SIG-M5 treated with dmso at 0.1 percent for 504 hours (cell line): ENCODE results near the gene FUT6.
A peak's percentile ranks its signal among the peaks of the same experiment; 100 is the strongest.
"Not testable (repeated sequence)": the region's sequence is repeated elsewhere in the genome, so short reads cannot be mapped to it uniquely, and the experiment has no call there.

Experiments used
- DNase-seq: peaks from one replicate; lab custom pipeline; 2025; ENCODE audit not compliant: unreplicated experiment; lab: John Stamatoyannopoulos, UW

The FUT6 gene

GRCh38 chr19:5839065-5840017 lies at the start of gene FUT6:
Gene FUT6, minus strand, starts transcription at chr19:5839702. Its CDS starts 7,135 bp downstream, at chr19:5832567.
- no peak for DNase-seq

- peak; percentile 53 for DNase-seq
Observed at GRCh38 chr19:5884065-5884811, 44.7 kb upstream of the FUT6 start.

DNA sequence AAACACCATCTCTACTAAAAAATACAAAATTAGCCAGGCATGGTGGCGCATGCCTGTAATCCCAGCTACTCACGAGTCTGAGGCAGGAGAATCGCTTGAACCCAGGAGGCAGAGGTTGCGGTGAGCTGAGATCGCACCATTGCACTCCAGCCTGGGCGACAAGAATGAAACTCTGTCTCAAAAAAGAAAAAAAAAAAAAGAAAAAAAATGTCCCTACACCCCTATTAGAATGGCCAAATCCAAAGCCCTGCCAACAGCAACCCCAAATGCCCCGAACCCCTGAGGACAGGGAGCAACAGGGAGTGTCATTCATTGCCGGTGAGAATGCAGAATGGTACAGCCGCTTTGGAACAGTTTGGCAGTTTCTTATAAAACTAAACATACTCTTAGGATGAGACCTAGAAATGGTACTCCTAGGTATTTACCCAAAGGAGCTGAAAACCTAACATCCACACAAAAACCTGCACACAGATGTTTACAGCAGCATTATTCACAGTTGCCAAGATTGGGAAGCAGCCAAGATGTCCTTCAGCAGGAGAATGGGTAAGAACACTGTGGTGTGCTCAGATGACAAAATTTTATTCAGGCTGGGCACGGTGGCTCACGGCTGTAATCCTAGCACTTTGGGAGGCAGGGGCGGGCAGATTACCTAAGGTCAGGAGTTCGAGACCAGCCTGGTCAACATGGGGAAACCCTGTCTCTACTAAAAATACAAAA lies 43.8 kb upstream of the FUT6 start:
- DNase-seq: not testable (repeated sequence)

- DNase-seq: no peak
Observed at GRCh38 chr19:5882421-5882968, 43.0 kb upstream of the FUT6 start.

DNA sequence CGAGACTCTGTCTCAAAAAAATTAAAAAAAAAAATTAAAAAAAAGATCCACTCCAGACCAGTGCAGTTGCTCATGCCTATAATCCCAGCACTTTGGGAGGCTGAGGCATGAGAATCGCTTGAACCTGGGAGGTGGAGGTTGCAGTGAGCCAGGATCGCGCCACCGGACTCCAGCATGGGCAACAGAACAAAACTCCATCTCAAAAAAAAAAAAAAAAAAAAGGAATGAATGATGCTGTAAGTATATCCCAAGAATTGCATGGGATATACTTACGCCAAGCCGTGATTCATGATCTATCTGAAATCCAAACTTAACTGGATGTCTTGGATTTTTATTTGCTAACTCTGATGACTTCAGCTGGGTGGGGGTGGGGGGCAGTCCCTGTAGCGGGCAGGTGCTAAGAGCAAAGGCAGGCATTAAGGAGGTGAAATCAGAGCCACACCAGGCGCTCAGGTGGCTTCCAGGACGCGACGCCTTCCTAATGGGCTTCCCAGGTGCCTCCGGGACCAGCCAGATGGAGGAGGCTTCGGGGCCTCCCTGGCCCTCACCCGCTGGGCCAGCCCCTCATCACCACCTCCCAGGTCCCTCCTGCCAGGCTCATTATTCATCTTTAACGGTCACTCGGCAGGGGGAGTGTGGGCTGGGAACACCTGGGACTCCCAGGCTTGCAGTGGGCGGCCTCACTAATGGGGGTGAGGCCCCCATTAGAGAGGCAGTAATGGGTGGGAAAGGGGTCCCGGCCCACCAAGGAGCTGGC lies 42.2 kb upstream of the FUT6 start:
- no peak for DNase-seq

DNA sequence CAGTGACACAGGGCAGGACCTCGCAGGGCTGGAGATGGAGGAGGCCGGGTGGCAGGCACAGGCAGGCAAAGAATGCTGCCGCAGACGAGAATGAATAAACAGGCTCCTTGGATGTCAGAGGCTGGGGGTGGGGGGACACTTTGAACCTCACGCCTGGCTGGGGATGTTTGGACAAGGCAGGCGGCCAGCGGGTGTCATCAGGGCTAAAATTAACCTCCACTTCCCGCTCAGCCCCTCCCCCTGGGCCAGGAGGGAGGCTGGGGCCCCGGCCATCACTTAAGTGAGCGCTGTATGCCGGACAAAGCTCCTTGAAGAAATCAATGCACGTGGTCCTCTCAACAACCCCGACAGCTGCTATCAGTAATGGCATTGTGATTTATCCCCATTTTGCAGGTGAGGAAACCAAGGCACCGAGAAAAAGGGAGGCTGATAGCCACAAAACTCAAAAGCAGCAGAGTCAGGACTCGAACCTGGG lies 41.1 kb upstream of the FUT6 start:
- no peak for DNase-seq

GRCh38 chr19:5880196-5880595 lies 40.7 kb upstream of the FUT6 start:
- DNase-seq: no peak

GRCh38 chr19:5877882-5878281 lies 38.4 kb upstream of the FUT6 start:
- no peak for DNase-seq

- no peak for DNase-seq
Observed at GRCh38 chr19:5877427-5877826, 37.9 kb upstream of the FUT6 start.

GRCh38 chr19:5874496-5874895 lies 35.0 kb upstream of the FUT6 start:
- peak; percentile 45 for DNase-seq

- no peak for DNase-seq
Observed at GRCh38 chr19:5873617-5874199, 34.2 kb upstream of the FUT6 start.

DNA sequence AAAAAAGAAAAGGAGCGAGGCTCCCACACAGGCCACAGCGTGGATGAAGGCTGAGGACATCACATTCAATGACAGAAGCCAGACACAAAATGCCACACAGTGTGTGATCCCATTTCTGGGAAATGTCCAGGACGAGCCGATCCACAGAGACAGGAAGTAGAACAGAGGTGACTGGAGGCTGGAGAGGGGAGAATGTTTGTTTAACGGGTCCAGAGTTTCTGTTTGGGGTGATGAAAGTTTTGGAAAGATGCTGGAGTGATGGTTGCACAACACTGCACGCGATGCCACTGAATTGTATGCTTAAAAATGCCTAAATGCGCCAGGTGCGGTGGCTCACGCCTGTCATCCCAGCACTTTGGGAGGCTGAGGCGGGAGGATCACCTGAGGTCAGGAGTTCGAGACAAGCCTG lies 31.5 kb upstream of the FUT6 start:
- DNase-seq: no peak

- DNase-seq: no peak
Observed at GRCh38 chr19:5867201-5868136, 28.0 kb upstream of the FUT6 start.

DNA sequence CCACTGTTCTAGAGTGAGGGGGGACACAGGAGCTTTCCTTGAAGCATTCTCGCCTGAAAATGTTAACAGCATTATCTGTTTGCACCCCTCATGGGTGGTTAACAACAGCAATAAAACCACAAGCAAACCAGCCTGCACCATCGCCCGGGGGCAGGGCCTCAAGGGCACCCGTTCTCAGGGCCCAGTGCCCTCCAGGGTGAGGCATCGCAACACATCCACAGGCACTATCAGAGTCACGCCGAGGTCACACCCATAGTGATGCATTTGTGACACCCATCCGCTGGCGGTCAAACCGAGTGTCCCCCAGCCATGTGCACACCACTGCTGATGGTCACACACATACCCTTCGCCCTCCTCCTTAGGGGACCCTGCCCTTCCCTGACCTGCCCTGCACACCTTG lies 26.3 kb upstream of the FUT6 start:
- no peak for DNase-seq

GRCh38 chr19:5864725-5865486 lies 25.4 kb upstream of the FUT6 start:
- no peak for DNase-seq

GRCh38 chr19:5864013-5864720 lies 24.7 kb upstream of the FUT6 start:
- DNase-seq: no peak

DNA sequence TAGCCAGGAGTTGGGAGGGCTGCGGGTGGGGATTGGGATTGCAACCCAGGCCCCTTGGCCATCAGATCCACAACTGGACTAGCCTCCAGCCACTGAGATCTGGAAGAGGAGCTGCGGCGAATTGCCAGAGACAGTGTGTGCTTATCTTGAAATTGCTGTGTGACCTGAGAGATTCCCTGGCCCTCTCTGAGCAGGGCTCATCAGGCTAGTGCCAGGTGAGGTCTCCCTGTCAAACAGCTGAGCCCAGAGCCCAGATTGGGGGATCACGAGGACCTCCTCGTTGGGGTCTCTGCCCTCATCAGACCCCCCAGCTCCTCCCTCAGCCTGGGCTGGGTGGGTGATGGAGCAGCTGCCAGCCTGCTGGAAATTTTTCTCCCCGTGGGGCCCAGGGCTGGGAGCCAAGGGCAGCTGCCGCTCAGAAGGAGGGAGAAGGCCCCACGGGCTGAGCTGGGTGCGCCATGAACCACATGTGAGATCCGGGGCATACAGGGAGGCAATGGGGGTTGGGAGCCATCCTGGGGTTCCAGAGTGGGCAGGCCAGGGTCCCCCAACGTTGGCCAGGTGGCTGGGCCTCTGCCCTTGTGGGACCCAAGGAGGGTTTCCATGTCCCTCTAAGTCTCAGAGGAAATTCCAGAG lies 23.6 kb upstream of the FUT6 start:
- DNase-seq: no peak
